GM12892 (cell line): ENCODE data around the gene DNM1L.

Source experiments
- POLR2AphosphoS5 ChIP-seq: IDR thresholded peaks from 2 replicates; pipeline ENCODE4 v1.6.1; 2011; ENCODE audit warnings: low read depth, low read length, control low read depth
- TAF1 ChIP-seq: IDR thresholded peaks from 2 replicates; pipeline ENCODE4 v1.6.1; 2011; ENCODE audit warnings: low read depth, mild to moderate bottlenecking, control low read depth, low read length, borderline replicate concordance

DNA sequence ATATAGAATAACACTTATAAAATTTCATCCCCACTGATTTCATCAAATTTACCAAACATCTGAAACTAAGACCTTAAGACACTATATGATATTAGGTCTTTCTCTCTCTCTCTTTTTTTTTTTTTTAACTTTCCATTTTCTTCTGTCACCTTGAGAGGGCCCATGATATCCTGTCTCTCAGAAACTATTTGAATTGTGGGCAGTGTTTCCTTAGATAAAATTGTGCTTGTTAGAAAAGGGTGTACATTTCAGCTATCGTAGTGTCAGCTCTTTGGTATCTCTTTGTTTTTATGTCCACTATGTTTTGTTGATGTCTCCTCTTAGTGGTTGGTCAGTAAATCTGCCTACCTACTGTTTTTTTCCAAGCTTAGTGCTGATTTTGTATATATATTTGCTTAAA, 23.8 kb downstream of the DNM1L start:
- no peak for TF ChIP-seq POLR2AphosphoS5
- no peak for TF ChIP-seq TAF1
